ENCODE data around the gene GRB14.

GRCh38 chr2:164464376-164464775, 156.9 kb downstream of the GRB14 start:
- no peak for TF ChIP-seq CTCF (IDR thresholded peaks at IDR 0.05)
- no peak for TF ChIP-seq ZFX (IDR thresholded peaks at IDR 0.05; ENCODE audit: borderline replicate concordance)
